HG02623 (cell line): ENCODE results near the gene SNAPC3.
A peak's percentile ranks its signal among the peaks of the same experiment; 100 is the strongest.
"Not testable (repeated sequence)": the region's sequence is repeated elsewhere in the genome, so short reads cannot be mapped to it uniquely, and the experiment has no call there.

Experiments
- ATAC-seq: cut with Tn5 transposase; IDR thresholded peaks from one replicate; pipeline ENCODE4 v1.9.1; 2021; ENCODE audit warnings: moderate library complexity; ENCODE audit not compliant: unreplicated experiment

Gene SNAPC3

GRCh38 chr9:15421990-15422371 is 695 bp upstream of the SNAPC3 start:
- no peak for ATAC-seq

GRCh38 chr9:15423231-15423985 is 732 bp downstream of the SNAPC3 start:
- ATAC-seq, result peak; percentile 1

GRCh38 chr9:15426019-15426418 is 3.3 kb downstream of the SNAPC3 start:
- ATAC-seq, result peak; percentile 41

DNA sequence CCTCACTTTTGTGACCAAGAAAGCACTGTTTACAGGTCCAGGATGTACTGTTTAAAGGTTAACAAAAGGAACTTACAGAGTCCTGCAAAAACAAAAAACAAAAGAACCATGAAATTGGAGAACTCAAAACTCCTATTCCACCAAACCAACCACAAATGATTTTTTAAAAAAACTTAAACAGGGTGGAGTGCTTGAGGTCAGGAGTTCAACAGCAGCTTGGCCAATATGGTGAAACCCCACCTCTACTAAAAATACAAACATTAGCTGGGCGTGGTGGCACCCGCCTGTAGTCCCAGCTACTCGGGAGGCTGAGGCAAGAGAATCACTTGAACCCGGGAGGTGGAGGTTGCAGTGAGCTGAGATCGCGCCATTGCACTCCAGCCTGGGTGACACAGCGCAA is 5.0 kb downstream of the SNAPC3 start:
- not testable (repeated sequence) for ATAC-seq

GRCh38 chr9:15430920-15431844 is 8.5 kb downstream of the SNAPC3 start:
- ATAC-seq, result no peak

- ATAC-seq, result no peak
Measured at GRCh38 chr9:15433191-15433590, 10.5 kb downstream of the SNAPC3 start.

DNA sequence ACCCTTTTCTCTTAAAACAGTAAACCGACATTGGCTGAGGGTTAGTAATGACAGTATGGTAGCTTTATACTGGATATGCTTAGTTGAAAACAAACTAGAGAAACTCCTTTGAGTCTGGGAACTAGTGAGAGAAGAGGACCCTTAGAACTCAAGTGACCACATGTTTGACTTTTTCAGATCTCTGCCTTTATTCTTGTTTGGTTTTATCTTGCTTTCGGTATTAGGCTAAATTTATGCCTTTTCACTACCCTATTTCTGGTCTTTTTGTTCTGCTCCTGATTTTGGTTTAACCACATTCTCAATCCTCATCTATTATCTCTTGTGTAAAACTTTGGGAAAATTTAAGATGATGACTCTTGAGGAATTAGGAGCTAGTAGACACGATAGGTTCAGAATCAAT is 11.0 kb downstream of the SNAPC3 start:
- ATAC-seq, result no peak

- ATAC-seq, result no peak
Measured at GRCh38 chr9:15438891-15439290, 16.2 kb downstream of the SNAPC3 start.

GRCh38 chr9:15441841-15442240 is 19.2 kb downstream of the SNAPC3 start:
- ATAC-seq, result not testable (repeated sequence)

DNA sequence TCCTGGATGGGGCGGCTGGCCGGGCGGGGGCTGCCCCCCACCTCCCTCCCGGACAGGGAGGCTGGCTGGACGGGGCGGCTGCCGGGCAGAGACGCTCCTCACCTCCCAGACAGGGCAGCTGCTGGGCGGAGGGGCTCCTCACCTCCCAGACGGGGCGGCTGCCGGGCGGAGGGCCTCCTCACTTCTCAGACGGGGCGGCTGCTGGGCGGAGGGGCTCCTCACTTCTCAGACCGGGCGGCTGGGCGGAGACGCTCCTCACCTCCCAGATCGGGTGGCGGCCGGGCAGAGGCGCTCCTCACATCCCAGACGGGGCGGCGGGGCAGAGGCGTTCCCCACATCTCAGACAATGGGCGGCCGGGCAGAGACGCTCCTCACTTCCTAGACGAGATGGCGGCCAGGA is 19.6 kb downstream of the SNAPC3 start:
- ATAC-seq, result not testable (repeated sequence)

DNA sequence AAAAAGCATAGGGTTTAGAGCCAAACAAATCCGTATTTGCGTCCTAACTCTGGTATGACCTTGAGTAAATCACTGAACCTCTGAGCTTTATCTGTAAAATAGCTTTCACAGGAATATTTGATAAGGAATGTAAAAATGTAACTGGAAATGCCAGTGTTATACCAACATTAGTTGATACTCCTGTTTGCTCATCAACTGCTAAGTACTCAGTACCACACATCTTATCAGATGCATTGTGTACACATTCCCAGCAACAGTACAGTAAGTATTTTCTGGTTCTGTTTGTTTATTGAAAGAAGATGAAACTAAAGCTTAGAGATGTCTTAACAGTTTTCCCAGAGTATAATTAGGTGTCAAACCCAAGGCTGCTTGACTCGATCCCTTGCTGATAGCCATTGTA is 21.5 kb downstream of the SNAPC3 start:
- no peak for ATAC-seq

- no peak for ATAC-seq
Measured at GRCh38 chr9:15453956-15454355, 31.3 kb downstream of the SNAPC3 start.

DNA sequence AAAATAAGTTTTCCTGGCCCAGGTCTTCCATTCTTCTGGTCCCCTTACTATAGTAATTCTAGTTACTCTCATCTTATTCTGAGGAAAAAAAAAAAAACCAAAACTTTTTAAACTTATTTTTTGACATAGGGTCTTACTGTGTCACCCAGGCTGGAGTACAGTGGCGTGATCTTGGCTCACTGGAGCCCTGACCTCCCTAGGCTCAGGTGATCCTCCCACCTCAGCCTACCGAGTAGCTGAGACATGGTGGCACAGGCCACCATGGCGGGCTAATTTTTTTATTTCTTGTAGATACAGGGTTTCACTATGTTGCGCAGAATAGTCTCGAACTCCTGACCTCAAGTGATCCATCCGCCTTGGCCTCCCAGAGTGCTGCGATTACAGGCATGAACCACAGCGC is 38.4 kb downstream of the SNAPC3 start:
- no peak for ATAC-seq

- ATAC-seq, result no peak
Measured at GRCh38 chr9:15461601-15462000, 38.9 kb downstream of the SNAPC3 start.

GRCh38 chr9:15468145-15468544 is 45.5 kb downstream of the SNAPC3 start:
- no peak for ATAC-seq

DNA sequence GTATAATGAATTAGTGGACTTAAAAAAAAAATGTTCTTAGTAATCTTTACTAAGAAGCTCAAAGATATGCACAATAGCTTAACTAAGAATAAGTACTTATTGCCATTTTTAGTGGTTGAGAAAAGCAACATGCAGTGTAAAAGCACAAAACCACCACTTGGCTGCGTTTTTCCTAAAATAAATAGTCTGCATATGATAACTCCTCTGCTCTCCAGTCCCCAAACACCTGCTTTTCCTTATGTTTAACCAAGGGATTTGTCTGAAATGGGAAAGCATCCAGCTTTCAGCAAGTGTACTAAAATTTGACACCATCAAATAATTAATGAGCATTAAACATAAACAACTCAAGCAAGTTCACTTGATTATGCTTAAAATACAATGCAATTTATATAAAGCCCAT is 46.7 kb downstream of the SNAPC3 start:
- no peak for ATAC-seq

DNA sequence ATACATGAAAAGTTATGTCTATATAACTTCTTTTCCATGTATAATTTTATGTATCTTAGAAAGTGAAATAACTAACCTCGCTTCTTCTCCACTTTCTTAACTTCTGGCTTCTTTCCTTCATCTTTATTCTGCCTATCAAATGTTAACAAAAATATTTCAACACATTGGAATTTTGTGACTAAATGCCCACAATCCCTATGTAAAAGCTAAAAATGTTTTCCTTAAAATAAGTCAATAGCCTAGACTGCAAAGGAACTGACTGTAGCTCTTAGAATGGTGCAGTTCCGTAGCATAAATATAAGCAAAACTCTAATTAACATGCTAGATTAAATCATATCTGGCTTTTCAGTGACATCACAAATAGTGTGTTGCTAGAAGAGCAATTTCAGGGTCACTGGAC is 47.2 kb downstream of the SNAPC3 start:
- ATAC-seq, result no peak

DNA sequence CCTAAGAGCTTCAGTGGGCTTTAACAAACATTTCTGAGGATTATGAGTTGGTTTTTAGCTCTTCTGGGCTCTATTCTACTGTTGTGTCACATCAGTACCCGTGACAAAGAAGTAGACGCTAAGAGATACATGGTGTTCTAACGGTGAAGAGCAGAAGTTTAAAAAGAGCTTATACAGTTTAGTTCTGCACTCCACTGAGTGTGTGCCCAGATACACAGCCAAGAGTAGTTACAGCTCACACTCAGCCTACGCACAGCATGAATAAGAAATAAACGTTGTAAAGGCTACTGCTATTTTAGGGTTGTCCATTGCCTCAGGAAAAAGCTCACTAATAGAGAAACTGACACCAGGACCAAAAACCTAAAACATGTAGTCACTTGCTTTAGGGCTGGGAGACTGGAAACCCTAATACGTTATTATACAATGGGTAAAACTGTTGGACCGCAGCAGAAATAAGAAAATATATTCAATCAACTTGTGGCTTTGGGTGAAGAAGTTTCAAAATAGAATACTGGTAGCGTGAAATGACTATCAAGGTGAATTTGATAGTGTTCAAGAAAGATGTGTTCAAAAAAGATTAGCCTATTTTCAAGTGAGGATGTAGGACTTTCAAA is 53.4 kb downstream of the SNAPC3 start:
- ATAC-seq, result no peak

DNA sequence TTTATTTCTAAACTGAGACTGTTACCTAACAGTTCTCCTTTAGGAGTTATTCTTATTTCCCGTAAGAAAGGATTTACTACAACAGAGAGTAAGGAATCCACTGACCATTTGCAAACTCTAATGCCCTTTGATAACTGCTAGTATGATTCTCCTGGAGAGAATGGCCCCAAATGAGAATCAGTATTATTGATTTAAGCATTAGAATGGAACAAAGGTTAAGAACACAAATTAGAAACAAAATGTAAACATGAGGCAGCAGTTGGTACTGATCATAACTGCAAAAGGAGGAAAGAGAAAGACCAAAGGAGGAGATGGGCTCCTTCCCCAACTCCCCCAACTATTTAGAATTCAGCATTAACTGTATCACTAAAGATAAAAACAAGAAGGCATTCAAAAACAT is 57.4 kb downstream of the SNAPC3 start:
- no peak for ATAC-seq

- ATAC-seq, result no peak
Measured at GRCh38 chr9:15482146-15482545, 59.5 kb downstream of the SNAPC3 start.

DNA sequence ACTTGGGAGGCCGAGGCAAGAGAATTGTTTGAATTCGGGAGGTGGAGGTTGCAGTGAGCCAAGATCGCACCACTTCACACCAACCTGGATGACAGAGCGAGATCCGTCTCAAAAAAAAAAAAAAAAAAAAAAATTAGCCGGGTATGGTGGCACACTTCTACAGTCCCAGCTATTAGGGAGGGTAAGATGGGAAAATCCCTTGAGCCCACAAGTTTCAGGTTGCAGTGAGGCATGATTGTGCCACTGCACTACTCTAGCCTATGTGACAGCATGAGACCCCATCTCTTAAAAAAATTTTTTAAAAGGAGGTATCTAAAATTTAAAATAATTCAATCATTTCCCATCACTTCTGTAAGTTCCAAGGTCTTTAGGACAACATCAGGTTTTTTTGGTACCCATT is 62.1 kb downstream of the SNAPC3 start:
- no peak for ATAC-seq
